WTC11 (cell line): ENCODE results near the gene P2RY11. TPM values are rescaled to one million over a fixed set of nuclear protein-coding genes. Genes with fewer than 3 reads are reported as not detected.
A peak's percentile ranks its signal among the peaks of the same experiment; 100 is the strongest.

ENCODE experiments used
- ATAC-seq: fragments of 200-7000 bp; cut with Tn5 transposase; 2 replicates; pipeline ENCODE4 v1.10.0; 2021; ENCODE audit warnings: mild to moderate bottlenecking, moderate library complexity
- CTCF ChIA-PET: fragments of 300-600 bp; sonication (Branson Sonifier 250); formaldehyde crosslinking; loops from one replicate; lab custom pipeline; 2021; ENCODE audit warnings: antibody characterized with exemption; lab: Charles Lee
- POLR2A ChIA-PET: fragments of 350-600 bp; sonication (Branson Sonifier 250); formaldehyde crosslinking; loops from one replicate; lab custom pipeline; 2021; ENCODE audit warnings: antibody characterized with exemption; lab: Charles Lee
- DNase-seq: peaks from one replicate; pipeline ENCODE4 v3.0.0; 2021; ENCODE audit warnings: low spot score
- H3K27ac Mint-ChIP-seq: 2 replicates; pipeline ENCODE4 v1.8.0; 2021; ENCODE audit warnings: mixed read lengths
- H3K27me3 Mint-ChIP-seq: 2 replicates; pipeline ENCODE4 v1.8.0; 2021; ENCODE audit warnings: low read depth, mild to moderate bottlenecking, moderate library complexity, mixed read lengths
- H3K36me3 Mint-ChIP-seq: 2 replicates; pipeline ENCODE4 v1.8.0; 2021; ENCODE audit warnings: mixed read lengths
- H3K4me1 Mint-ChIP-seq: 2 replicates; pipeline ENCODE4 v1.8.0; 2022; ENCODE audit warnings: mixed read lengths
- H3K4me3 Mint-ChIP-seq: 2 replicates; pipeline ENCODE4 v1.8.0; 2021; ENCODE audit warnings: mild to moderate bottlenecking, moderate library complexity, mixed read lengths
- H3K9me3 Mint-ChIP-seq: 2 replicates; pipeline ENCODE4 v1.8.0; 2021; ENCODE audit warnings: mixed read lengths
- CREB1 ChIP-seq: sonication (generic); formaldehyde crosslinking; IDR thresholded peaks from 2 replicates; pipeline ENCODE4 v1.8.0; 2023; ENCODE audit warnings: mild to moderate bottlenecking, missing genetic modification reagents
- ELF4 ChIP-seq: sonication (generic); formaldehyde crosslinking; IDR thresholded peaks from 2 replicates; pipeline ENCODE4 v1.8.1; 2022; ENCODE audit warnings: low read depth, mild to moderate bottlenecking, moderate library complexity, missing genetic modification reagents
- FOXK1 ChIP-seq: sonication (generic); formaldehyde crosslinking; IDR thresholded peaks from 2 replicates; pipeline ENCODE4 v1.8.0; 2022; ENCODE audit warnings: mild to moderate bottlenecking, moderate library complexity, missing genetic modification reagents
- GABPB1 ChIP-seq: sonication (generic); formaldehyde crosslinking; IDR thresholded peaks from 2 replicates; pipeline ENCODE4 v1.8.1; 2023; ENCODE audit warnings: mild to moderate bottlenecking, missing genetic modification reagents
- GRHL2 ChIP-seq: fragments of 250-450 bp; sonication (Bioruptor Pico); IDR thresholded peaks from 2 replicates; pipeline ENCODE4 v1.8.0; 2022; ENCODE audit warnings: mild to moderate bottlenecking, moderate library complexity; ENCODE audit not compliant: insufficient replicate concordance, severe bottlenecking
- JAZF1 ChIP-seq: fragments of 250-450 bp; sonication (Bioruptor Pico); IDR thresholded peaks from 2 replicates; pipeline ENCODE4 v1.9.0; 2021; ENCODE audit warnings: moderate library complexity, mild to moderate bottlenecking, inconsistent platforms
- NFATC4 ChIP-seq: fragments of 250-450 bp; sonication (Bioruptor Pico); IDR thresholded peaks from 2 replicates; pipeline ENCODE4 v1.9.0; 2021; ENCODE audit warnings: mild to moderate bottlenecking
- NFYB ChIP-seq: sonication (generic); formaldehyde crosslinking; conservative IDR thresholded peaks from 2 replicates; pipeline ENCODE4 v1.8.0; 2022; ENCODE audit warnings: low read depth, missing genetic modification reagents
- PRRX2 ChIP-seq: fragments of 250-450 bp; sonication (Bioruptor Pico); IDR thresholded peaks from 2 replicates; pipeline ENCODE4 v1.8.0; 2021; ENCODE audit warnings: mild to moderate bottlenecking
- RELA ChIP-seq: sonication (generic); formaldehyde crosslinking; IDR thresholded peaks from 2 replicates; pipeline ENCODE4 v1.8.1; 2022; ENCODE audit warnings: missing genetic modification reagents, mild to moderate bottlenecking, borderline replicate concordance
- SMAD4 ChIP-seq: sonication (generic); formaldehyde crosslinking; IDR thresholded peaks from 2 replicates; pipeline ENCODE4 v1.8.0; 2022; ENCODE audit warnings: mild to moderate bottlenecking, missing genetic modification reagents
- SP1 ChIP-seq: sonication (generic); formaldehyde crosslinking; conservative IDR thresholded peaks from 2 replicates; pipeline ENCODE4 v1.8.1; 2022; ENCODE audit warnings: missing genetic modification reagents
- TEAD4 ChIP-seq: sonication (generic); formaldehyde crosslinking; IDR thresholded peaks from 2 replicates; pipeline ENCODE4 v1.8.0; 2022; ENCODE audit warnings: mild to moderate bottlenecking, missing genetic modification reagents
- TP53 ChIP-seq: sonication (generic); formaldehyde crosslinking; IDR thresholded peaks from 2 replicates; pipeline ENCODE4 v1.8.1; 2023; ENCODE audit warnings: mild to moderate bottlenecking, missing genetic modification reagents
- ZNF317 ChIP-seq: sonication (generic); formaldehyde crosslinking; IDR thresholded peaks from 2 replicates; pipeline ENCODE4 v1.8.1; 2023; ENCODE audit warnings: low read depth, mild to moderate bottlenecking, moderate library complexity, missing genetic modification reagents, borderline replicate concordance
- ZNF423 ChIP-seq: fragments of 250-450 bp; sonication (Bioruptor Pico); IDR thresholded peaks from 2 replicates; pipeline ENCODE4 v2.1.2; 2022; ENCODE audit warnings: mild to moderate bottlenecking, moderate library complexity
- ZNF671 ChIP-seq: fragments of 250-450 bp; sonication (Bioruptor Pico); IDR thresholded peaks from 2 replicates; pipeline ENCODE4 v1.8.0; 2021; ENCODE audit warnings: mild to moderate bottlenecking
- total RNA-seq: library from RNA; stranded (reverse); gene quantifications from 3 replicates; pipeline ENCODE4 v1.2.3, GENCODE V29; 2021
- TF ChIP-seq, protein P1 (sequence below): fragments of 200-600 bp; IDR thresholded peaks from 2 replicates; pipeline ENCODE4 v1.8.0; 2022; ENCODE audit warnings: antibody characterized with exemption
- TF ChIP-seq, protein P2 (sequence below): sonication (generic); formaldehyde crosslinking; conservative IDR thresholded peaks from 2 replicates; pipeline ENCODE4 v1.8.1; 2022; ENCODE audit warnings: mild to moderate bottlenecking, missing genetic modification reagents
- TF ChIP-seq, protein P3 (sequence below): sonication (generic); formaldehyde crosslinking; IDR thresholded peaks from 2 replicates; pipeline ENCODE4 v1.8.1; 2023; ENCODE audit warnings: mild to moderate bottlenecking, missing genetic modification reagents
- TF ChIP-seq, protein P4 (sequence below): fragments of 250-450 bp; sonication (Bioruptor Pico); IDR thresholded peaks from 2 replicates; pipeline ENCODE4 v1.9.0; 2021; ENCODE audit warnings: mild to moderate bottlenecking
- TF ChIP-seq, protein P5 (sequence below): sonication (generic); formaldehyde crosslinking; IDR thresholded peaks from 2 replicates; pipeline ENCODE4 v1.8.0; 2023; ENCODE audit warnings: missing genetic modification reagents, mild to moderate bottlenecking, borderline replicate concordance
- TF ChIP-seq, protein P6 (sequence below): sonication (generic); formaldehyde crosslinking; IDR thresholded peaks from 2 replicates; pipeline ENCODE4 v1.8.0; 2022; ENCODE audit warnings: mild to moderate bottlenecking, missing genetic modification reagents
- TF ChIP-seq, protein P7 (sequence below): fragments of 250-450 bp; sonication (Bioruptor Pico); IDR thresholded peaks from 2 replicates; pipeline ENCODE4 v1.8.0; 2021; ENCODE audit warnings: mild to moderate bottlenecking
- TF ChIP-seq, protein P8 (sequence below): sonication (generic); formaldehyde crosslinking; IDR thresholded peaks from 2 replicates; pipeline ENCODE4 v1.8.0; 2022; ENCODE audit warnings: mild to moderate bottlenecking, missing genetic modification reagents

P2RY11 gene
- total RNA-seq, 1 experiment from 2014 or later, result 21.0 TPM

DNA sequence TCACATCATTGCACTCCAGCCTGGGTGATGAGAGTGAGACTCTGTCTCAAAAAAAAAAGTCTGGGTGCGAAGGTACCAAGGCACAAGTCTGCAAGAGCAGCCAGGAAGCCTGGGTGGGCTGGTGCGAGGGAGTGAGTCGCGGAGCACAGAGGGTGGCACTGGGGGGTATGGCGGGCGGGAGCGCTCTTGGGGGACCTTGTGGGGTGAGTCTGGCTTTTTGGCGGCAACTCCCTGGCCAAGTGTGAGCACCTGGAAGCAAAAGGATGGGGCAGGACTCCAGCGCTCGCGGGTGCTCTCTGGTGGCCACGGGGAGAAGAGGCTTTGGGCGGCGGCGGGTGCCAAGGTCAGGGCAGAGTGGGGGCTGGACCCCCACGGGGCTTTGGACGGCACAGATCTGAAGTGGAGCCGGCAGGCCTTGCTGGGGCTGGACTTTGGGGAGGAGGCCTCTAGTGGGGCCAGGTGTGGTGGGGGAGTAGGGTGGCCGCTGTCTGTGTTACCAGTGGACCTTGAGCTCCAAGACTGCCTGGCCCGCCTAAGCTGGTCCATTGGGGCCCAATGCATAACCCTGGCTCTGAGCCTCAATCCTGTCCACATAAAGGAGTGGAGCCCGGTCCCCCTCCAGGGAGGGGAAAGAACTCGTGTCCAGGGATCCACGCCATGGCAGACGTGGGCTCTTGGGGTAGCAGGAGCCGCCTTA lies 1.6 kb downstream of the P2RY11 start:
- H3K27ac Mint-ChIP-seq, result no peak overlapping the region
- no peaks in the 10 kb centered on the region for H3K9me3 Mint-ChIP-seq
- H3K4me1 Mint-ChIP-seq, result peaks cover 7% of the 10 kb centered on the region; the same call in 1 of the 2 replicates
- H3K36me3 Mint-ChIP-seq, result peaks cover 40% of the 10 kb centered on the region
- peak; percentile 58 for ATAC-seq
- ChIA-PET CTCF (interaction anchor here (0.5 to 2.5 kb wide), 23 partner anchors 9 to 286 kb away, joined by 3 to 23 read pairs (median 4); partner anchors contain the start of genes ANGPTL6, PIN1 and UBL5), POLR2A (interaction anchor here (0.8 kb wide), 1 partner anchor 137 kb away, joined by 3 read pairs; no protein-coding TSS in a partner anchor)
- H3K4me3 Mint-ChIP-seq, result no peak overlapping the region
- peak; percentile 86 for DNase-seq
- no peaks in the 10 kb centered on the region for H3K27me3 Mint-ChIP-seq
- TF ChIP-seq, protein P1, sequence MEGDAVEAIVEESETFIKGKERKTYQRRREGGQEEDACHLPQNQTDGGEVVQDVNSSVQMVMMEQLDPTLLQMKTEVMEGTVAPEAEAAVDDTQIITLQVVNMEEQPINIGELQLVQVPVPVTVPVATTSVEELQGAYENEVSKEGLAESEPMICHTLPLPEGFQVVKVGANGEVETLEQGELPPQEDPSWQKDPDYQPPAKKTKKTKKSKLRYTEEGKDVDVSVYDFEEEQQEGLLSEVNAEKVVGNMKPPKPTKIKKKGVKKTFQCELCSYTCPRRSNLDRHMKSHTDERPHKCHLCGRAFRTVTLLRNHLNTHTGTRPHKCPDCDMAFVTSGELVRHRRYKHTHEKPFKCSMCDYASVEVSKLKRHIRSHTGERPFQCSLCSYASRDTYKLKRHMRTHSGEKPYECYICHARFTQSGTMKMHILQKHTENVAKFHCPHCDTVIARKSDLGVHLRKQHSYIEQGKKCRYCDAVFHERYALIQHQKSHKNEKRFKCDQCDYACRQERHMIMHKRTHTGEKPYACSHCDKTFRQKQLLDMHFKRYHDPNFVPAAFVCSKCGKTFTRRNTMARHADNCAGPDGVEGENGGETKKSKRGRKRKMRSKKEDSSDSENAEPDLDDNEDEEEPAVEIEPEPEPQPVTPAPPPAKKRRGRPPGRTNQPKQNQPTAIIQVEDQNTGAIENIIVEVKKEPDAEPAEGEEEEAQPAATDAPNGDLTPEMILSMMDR, result peak; percentile 55
- TF ChIP-seq JAZF1 (CRISPR knock-in tag), result no peak
- no peak for TF ChIP-seq CREB1
- TF ChIP-seq, protein P2, sequence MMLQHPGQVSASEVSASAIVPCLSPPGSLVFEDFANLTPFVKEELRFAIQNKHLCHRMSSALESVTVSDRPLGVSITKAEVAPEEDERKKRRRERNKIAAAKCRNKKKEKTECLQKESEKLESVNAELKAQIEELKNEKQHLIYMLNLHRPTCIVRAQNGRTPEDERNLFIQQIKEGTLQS (CRISPR knock-in tag), result no peak
- no peak for TF ChIP-seq TP53
- no peak for TF ChIP-seq SMAD4 (CRISPR knock-in tag)
- TF ChIP-seq, protein P3, sequence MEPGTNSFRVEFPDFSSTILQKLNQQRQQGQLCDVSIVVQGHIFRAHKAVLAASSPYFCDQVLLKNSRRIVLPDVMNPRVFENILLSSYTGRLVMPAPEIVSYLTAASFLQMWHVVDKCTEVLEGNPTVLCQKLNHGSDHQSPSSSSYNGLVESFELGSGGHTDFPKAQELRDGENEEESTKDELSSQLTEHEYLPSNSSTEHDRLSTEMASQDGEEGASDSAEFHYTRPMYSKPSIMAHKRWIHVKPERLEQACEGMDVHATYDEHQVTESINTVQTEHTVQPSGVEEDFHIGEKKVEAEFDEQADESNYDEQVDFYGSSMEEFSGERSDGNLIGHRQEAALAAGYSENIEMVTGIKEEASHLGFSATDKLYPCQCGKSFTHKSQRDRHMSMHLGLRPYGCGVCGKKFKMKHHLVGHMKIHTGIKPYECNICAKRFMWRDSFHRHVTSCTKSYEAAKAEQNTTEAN (CRISPR knock-in tag), result no peak
- TF ChIP-seq PRRX2 (CRISPR knock-in tag), result peak; percentile 80; the same call in 1 of the 2 replicates
- no peak for TF ChIP-seq ZNF423 (CRISPR knock-in tag)
- TF ChIP-seq ZNF671 (CRISPR knock-in tag), result no peak; the same call in 1 of the 2 replicates
- 0 out of 2 replicates have a peak, but pooled peaks have one; percentile 19 for TF ChIP-seq NFYB
- no peak for TF ChIP-seq GRHL2 (CRISPR knock-in tag)
- TF ChIP-seq ZNF317 (CRISPR knock-in tag), result 0 out of 2 replicates have a peak, but pooled peaks have one; percentile 9
- peak; percentile 47; the same call in 1 of the 2 replicates for TF ChIP-seq SP1 (CRISPR knock-in tag)
- TF ChIP-seq NFATC4 (CRISPR knock-in tag), result peak; percentile 79
- TF ChIP-seq, protein P4, sequence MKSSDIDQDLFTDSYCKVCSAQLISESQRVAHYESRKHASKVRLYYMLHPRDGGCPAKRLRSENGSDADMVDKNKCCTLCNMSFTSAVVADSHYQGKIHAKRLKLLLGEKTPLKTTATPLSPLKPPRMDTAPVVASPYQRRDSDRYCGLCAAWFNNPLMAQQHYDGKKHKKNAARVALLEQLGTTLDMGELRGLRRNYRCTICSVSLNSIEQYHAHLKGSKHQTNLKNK (CRISPR knock-in tag), result 0 out of 2 replicates have a peak, but pooled peaks have one; percentile 56
- TF ChIP-seq, protein P5, sequence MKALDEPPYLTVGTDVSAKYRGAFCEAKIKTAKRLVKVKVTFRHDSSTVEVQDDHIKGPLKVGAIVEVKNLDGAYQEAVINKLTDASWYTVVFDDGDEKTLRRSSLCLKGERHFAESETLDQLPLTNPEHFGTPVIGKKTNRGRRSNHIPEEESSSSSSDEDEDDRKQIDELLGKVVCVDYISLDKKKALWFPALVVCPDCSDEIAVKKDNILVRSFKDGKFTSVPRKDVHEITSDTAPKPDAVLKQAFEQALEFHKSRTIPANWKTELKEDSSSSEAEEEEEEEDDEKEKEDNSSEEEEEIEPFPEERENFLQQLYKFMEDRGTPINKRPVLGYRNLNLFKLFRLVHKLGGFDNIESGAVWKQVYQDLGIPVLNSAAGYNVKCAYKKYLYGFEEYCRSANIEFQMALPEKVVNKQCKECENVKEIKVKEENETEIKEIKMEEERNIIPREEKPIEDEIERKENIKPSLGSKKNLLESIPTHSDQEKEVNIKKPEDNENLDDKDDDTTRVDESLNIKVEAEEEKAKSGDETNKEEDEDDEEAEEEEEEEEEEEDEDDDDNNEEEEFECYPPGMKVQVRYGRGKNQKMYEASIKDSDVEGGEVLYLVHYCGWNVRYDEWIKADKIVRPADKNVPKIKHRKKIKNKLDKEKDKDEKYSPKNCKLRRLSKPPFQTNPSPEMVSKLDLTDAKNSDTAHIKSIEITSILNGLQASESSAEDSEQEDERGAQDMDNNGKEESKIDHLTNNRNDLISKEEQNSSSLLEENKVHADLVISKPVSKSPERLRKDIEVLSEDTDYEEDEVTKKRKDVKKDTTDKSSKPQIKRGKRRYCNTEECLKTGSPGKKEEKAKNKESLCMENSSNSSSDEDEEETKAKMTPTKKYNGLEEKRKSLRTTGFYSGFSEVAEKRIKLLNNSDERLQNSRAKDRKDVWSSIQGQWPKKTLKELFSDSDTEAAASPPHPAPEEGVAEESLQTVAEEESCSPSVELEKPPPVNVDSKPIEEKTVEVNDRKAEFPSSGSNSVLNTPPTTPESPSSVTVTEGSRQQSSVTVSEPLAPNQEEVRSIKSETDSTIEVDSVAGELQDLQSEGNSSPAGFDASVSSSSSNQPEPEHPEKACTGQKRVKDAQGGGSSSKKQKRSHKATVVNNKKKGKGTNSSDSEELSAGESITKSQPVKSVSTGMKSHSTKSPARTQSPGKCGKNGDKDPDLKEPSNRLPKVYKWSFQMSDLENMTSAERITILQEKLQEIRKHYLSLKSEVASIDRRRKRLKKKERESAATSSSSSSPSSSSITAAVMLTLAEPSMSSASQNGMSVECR (CRISPR knock-in tag), result no peak
- TF ChIP-seq GABPB1 (CRISPR knock-in tag), result no peak
- TF ChIP-seq, protein P6, sequence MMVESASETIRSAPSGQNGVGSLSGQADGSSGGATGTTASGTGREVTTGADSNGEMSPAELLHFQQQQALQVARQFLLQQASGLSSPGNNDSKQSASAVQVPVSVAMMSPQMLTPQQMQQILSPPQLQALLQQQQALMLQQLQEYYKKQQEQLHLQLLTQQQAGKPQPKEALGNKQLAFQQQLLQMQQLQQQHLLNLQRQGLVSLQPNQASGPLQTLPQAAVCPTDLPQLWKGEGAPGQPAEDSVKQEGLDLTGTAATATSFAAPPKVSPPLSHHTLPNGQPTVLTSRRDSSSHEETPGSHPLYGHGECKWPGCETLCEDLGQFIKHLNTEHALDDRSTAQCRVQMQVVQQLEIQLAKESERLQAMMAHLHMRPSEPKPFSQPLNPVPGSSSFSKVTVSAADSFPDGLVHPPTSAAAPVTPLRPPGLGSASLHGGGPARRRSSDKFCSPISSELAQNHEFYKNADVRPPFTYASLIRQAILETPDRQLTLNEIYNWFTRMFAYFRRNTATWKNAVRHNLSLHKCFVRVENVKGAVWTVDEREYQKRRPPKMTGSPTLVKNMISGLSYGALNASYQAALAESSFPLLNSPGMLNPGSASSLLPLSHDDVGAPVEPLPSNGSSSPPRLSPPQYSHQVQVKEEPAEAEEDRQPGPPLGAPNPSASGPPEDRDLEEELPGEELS (CRISPR knock-in tag), result no peak
- no peak for TF ChIP-seq FOXK1 (CRISPR knock-in tag)
- no peak for TF ChIP-seq RELA (CRISPR knock-in tag)
- TF ChIP-seq ELF4 (CRISPR knock-in tag), result no peak
- no peak for TF ChIP-seq TEAD4 (CRISPR knock-in tag)
- TF ChIP-seq, protein P7, sequence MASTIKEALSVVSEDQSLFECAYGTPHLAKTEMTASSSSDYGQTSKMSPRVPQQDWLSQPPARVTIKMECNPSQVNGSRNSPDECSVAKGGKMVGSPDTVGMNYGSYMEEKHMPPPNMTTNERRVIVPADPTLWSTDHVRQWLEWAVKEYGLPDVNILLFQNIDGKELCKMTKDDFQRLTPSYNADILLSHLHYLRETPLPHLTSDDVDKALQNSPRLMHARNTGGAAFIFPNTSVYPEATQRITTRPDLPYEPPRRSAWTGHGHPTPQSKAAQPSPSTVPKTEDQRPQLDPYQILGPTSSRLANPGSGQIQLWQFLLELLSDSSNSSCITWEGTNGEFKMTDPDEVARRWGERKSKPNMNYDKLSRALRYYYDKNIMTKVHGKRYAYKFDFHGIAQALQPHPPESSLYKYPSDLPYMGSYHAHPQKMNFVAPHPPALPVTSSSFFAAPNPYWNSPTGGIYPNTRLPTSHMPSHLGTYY, result peak; percentile 91; the same call in 1 of the 2 replicates
- TF ChIP-seq, protein P8, sequence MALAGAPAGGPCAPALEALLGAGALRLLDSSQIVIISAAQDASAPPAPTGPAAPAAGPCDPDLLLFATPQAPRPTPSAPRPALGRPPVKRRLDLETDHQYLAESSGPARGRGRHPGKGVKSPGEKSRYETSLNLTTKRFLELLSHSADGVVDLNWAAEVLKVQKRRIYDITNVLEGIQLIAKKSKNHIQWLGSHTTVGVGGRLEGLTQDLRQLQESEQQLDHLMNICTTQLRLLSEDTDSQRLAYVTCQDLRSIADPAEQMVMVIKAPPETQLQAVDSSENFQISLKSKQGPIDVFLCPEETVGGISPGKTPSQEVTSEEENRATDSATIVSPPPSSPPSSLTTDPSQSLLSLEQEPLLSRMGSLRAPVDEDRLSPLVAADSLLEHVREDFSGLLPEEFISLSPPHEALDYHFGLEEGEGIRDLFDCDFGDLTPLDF, result no peak
